Measurements from ENCODE around the gene RPLP2.
A peak's percentile ranks its signal among the peaks of the same experiment; 100 is the strongest.

Gene RPLP2

GRCh38 chr11:801097-801780, 8.5 kb upstream of the RPLP2 start:
- FAIRE-seq (no peak), DNase-seq (ENCODE audit: extremely low spot score, insufficient read length, low read depth) (no peak)

DNA sequence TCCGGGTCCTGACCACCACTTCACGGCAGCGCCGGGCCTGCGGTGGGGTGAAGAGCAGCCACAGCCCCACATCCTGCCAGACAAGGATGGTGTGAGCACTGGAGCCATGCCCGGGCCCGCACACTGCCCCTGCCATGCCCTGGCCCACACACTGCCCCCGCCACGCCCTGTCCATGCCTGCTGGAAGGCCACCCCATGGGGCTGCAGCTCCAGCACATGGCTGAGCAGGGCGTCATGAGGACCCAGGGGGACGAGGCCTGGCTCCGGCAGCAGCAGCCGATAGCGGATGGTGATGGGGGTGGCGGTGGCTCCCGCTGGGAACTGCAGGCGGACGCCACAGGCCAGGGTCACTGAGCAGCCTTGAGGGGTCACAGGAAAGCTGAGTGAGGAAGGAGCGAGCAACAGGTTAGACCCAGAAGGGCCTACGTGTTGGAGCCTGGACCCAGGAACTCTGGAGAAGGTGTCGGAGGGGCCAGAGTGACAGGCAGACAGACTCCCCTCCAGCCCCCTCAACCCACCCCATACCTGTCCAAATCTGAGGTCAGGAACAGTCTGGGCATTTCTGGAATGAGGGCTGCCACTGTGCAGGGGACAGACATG, 7.6 kb upstream of the RPLP2 start:
- FAIRE-seq: no peak
- no peak for DNase-seq (ENCODE audit: extremely low spot score, insufficient read length, low read depth)

DNA sequence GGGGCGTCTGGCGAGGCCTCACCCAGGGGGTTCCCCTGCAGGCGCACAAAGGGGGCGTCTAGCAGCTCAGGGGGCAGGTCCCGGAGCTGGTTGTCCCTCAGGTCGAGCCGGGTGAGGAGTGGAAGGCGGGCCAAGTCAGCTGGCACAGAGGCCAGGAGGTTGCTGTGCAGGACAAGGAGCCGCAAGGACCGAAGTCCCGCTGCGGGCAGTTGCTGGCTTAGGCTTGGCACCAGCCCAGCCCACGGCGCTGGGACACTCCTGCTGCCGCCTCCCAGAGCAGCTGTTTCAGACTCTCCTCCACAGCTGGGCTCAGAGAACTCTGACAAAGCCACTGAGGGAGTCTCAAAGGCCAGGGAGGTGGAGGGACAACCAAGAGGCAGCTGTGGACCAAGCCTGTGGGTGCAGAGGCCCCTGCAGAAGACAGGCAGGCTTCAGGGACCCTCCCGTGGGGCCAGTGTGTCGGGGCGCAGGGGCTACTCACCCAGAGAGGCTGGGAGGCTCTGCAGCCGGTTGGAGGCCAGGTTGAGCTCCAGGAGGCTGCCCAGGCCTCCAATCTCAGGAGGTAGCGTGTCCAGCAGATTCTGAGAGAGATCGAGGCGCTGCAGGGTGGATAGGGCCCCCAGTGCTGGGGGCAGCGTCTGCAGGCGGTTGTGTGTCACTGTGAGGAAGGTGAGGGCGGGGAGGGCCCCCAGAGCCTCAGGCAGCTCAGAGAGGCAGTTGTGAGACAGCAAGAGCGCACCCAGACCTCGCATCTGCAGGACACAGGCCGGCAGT, 6.9 kb upstream of the RPLP2 start:
- no peak for FAIRE-seq

DNA sequence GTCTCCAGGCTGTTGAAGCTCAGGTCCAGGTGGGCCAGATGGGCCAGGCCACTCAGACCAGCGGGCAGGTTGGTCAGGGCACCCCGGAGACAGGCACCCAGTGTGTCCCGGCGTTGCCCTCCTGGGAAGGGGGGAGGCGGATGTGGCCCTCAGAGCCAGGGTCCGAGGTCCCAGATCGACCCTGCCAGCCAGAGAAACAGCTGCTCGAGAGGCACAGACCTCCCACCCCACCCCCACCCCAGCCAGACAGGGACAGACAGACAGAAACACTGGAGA, 6.4 kb upstream of the RPLP2 start:
- no peak for FAIRE-seq

More for the DNA sequence above, 6.9 kb upstream of the RPLP2 start:
- DNase-seq (ENCODE audit: extremely low spot score, insufficient read length, low read depth): no peak

GRCh38 chr11:803770-804598, 5.8 kb upstream of the RPLP2 start:
- FAIRE-seq: no peak
- DNase-seq (ENCODE audit: extremely low spot score, insufficient read length, low read depth): no peak

More for the DNA sequence above, 6.4 kb upstream of the RPLP2 start:
- no peak for DNase-seq (ENCODE audit: extremely low spot score, insufficient read length, low read depth)

DNA sequence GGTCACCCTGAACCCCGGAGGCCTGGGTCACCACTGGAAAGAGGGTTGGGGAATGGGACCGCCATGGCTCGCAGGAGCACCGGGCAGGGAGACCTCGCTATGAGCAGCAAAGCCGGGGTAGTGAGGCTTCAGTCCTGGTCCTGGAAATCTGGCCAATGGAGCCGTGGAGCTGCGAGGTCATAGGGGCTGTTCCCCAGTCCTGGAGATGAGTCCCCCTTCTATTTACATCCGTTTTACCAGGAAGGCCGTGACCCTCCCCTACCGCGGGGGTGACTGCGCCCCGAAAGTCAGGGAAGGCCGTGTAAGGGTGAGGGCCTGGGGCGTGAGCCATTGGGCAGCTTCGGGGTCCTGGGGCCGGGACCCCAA, 5.2 kb upstream of the RPLP2 start:
- DNase-seq (ENCODE audit: extremely low spot score, insufficient read length, low read depth) (no peak), FAIRE-seq (no peak)

DNA sequence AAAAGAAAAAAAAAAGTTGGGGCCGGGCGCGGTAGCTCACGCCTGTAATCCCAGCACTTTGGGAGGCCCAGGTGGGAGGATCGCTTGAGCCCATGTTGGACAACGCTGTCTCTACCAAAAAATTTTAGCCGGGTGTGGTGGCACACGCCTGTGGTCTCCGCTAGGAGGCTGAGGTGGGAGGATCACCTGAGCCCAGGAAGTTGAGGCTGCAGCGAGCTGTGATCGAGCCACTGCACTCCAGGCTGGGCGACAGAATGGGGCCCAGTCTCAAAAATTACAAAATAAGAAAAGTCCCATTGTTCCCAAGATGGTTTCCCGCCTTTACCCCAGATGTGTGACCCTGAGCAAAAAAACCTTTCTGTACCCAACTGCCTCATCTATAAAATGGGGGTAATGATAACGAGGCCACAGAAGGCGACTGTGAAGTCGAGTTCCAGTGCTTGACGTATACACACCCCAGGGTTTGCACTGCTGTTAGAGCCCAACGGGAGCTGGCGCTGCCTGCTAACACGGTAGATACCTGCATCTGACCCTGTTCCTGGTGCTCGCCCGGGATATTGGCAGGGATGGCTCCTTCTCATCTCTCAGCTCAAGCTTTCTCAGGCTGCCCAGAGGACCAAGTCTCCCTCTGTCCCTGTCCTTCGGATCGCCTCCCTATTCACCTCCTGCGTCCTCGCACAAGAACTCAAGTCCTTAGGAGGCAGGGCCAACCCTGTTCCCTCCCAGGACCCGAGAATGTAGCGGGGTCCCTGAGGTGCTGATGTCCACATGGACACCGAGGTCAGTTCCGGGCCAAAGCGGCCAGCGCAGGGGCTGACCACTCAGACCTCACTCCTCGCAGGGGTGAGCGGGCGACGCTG, 1.1 kb upstream of the RPLP2 start:
- FAIRE-seq (peak; percentile 55), DNase-seq (ENCODE audit: extremely low spot score, insufficient read length, low read depth) (no peak)

GRCh38 chr11:810040-810567, 337 bp downstream of the RPLP2 start:
- FAIRE-seq: no peak
- no peak for DNase-seq (ENCODE audit: extremely low spot score, insufficient read length, low read depth)

DNA sequence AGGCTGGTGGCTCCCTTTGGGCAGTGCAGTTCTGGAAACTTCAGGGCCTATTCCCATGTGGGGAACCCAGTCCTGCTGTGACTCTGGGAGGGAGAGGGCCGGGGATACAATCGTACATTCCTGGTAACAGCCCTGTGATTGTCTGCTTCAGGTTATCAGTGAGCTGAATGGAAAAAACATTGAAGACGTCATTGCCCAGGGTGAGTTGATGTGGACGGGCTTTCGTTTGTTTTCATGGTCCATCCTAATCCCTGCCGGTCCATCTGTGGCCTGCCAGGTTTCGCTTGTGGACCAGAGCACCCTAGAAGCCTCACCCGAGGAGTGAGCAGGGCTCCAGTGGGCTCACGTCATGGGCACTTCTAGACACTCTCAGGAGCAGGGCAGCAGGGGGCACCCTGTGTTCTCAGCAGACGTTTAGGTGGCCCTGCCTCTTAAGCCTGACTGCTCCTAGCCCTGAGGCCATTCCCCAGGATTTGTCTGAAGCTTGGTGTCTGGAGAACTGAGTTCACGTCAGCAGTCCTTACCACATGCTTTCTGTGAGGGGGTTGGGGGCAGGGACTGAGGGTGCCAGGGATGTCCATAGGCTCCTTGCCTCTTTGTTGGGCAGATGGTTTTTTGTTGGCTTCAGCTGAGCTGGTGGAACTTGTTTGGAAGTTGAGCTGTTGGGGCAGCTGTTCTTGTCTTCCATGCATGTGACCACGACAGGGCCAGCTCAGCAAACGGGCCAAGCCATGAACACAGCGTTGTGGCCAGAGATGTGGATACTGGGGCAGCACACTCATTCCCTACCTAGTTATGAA, 1.9 kb downstream of the RPLP2 start:
- no peak for FAIRE-seq
- no peak for DNase-seq (ENCODE audit: extremely low spot score, insufficient read length, low read depth)

- DNase-seq (ENCODE audit: extremely low spot score, insufficient read length, low read depth) (no peak), FAIRE-seq (no peak)
These were observed 2.6 kb downstream of the RPLP2 start for GRCh38 chr11:812390-812789.

DNA sequence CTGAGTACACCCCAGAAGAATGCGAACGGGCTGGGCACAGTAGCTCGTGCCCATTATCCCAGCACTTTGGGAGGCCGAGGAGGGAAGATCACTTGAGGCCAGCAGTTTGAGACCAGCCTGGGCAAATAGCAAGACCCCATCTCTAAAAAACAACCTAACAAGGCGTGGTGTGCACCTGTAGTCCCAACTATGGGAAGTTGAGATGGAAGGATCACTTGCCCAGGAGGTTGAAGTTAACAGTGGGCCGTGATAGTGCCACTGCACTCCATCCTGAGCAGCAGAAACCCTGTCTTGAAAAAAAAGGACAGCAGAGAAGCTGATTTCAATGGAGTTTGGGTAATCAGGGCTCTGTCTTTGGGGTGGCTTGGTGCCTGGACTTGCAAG, 3.3 kb downstream of the RPLP2 start:
- FAIRE-seq: no peak
- no peak for DNase-seq (ENCODE audit: extremely low spot score, insufficient read length, low read depth)

GRCh38 chr11:813456-814096, 3.8 kb downstream of the RPLP2 start:
- DNase-seq (ENCODE audit: extremely low spot score, insufficient read length, low read depth) (no peak), FAIRE-seq (no peak)

DNA sequence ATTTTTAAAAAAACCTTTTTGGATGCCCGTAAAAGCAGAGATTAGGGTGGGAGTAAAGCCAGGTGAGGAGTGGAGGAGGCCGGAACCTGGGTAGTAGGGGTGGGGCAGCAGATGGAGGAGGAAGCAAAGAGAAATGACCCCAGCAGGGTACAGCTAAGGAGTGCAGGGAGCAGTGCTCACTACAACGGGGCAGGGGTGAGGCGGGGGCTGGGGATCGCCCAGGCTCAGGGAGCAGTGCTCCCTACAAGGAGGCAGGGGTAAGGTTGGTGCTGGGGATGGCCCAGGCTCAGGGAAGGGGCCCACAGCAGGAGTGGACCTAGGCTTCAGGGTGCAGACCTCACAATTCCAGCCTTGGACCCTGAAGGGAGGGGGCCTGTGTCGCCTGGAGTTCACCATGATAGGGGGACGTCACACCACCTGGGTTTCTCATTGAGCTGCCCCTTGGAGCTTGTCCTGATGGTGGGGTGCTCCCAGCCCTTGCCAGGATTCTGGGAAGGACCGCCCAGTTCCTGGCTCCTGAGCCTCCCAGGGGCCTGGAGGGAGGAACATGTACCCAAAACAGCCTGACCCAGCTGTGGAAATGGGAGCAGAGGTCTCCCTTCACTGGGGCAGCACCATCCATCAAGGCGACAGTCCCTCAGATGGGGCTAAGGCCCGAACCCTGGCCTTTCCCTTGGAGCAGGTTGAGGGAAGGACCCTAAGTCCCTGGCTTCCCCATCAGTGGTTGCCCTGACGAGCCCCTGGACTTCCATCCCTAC, 6.1 kb downstream of the RPLP2 start:
- DNase-seq (ENCODE audit: extremely low spot score, insufficient read length, low read depth) (no peak), FAIRE-seq (no peak)

GRCh38 chr11:816433-816779, 6.6 kb downstream of the RPLP2 start:
- no peak for DNase-seq (ENCODE audit: extremely low spot score, insufficient read length, low read depth)
- FAIRE-seq: no peak

GRCh38 chr11:818396-819128, 8.8 kb downstream of the RPLP2 start, which contains the start of gene PNPLA2:
Gene PNPLA2, plus strand, starts transcription at chr11:818914. Its CDS starts 805 bp downstream, at chr11:819719.
- DNase-seq (ENCODE audit: extremely low spot score, insufficient read length, low read depth): no peak
- no peak for FAIRE-seq

GRCh38 chr11:819129-819931, 9.6 kb downstream of the RPLP2 start:
- peak; percentile 80 for FAIRE-seq
- DNase-seq (ENCODE audit: extremely low spot score, insufficient read length, low read depth): no peak

Data from GM18507 (cell line).